ENCODE measurements around the gene PIPOX.

- no peak for TF ChIP-seq EZH2 (IDR thresholded peaks at IDR 0.05; ENCODE audit: insufficient read depth, poor library complexity, severe bottlenecking)
- no peak for TF ChIP-seq EZH2phosphoT487 (IDR thresholded peaks at IDR 0.05; ENCODE audit: insufficient read depth, low read depth)
Measured at GRCh38 chr17:29057361-29057760, 14.4 kb downstream of the PIPOX start.
